DMS53 treated with DMSO at 0.1 percent for 48 hours (cell line): ENCODE data around the gene ATP6V1G3.
"Not testable (repeated sequence)": the region's sequence is repeated elsewhere in the genome, so short reads cannot be mapped to it uniquely, and the experiment has no call there.

Experiments used
- DNase-seq: peaks from one replicate; lab custom pipeline; 2025; ENCODE audit not compliant: unreplicated experiment; lab: John Stamatoyannopoulos, UW

ATP6V1G3 gene

DNA sequence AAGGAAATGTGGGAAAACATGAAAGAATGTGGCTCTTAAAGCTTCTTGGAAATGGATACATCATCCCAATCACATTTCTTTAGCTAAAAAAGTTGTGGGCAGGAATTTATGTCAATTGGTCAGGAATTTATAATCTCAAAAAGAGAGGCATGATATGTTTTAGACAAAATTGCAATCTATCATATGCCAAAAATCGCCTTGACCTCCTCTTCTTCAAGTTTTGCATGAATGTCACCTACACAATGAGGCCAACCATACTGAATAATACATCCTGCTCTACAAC, 42.4 kb downstream of the ATP6V1G3 start:
- no peak for DNase-seq

DNA sequence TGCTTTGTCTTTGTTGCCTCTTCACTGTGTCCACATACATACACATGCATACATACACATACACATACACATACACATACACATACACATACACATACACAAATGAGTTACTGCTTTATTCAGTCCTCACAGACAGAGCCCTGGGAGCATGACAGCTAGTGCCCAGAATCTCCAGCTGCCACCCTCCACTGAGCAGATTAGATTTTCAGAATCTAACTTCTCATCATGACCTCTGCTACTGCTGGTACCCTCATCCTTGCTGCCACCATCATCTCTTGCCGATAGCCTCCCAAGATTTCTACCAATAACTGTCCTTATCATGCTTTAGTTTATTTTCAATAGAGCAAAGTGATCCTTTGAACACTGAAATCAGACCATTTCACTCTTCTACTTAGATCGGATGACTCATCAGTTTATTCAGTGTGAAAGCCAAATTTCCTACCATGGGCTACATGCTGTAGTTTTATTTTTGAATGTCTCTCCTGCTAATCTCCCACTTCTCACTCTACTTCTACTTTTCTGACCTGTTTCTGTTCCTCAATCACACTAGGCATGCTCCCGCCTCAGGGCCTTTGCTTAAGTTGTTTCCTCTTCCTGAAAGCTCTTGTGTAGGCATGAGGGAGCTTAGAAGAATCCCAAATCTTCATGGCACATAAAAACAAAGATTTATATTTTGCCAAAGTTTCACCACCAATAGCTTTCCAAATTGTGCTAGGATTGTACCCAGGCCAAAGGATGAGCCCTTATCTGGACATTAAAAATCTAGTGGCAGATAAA, 43.0 kb downstream of the ATP6V1G3 start:
- no peak for DNase-seq

DNA sequence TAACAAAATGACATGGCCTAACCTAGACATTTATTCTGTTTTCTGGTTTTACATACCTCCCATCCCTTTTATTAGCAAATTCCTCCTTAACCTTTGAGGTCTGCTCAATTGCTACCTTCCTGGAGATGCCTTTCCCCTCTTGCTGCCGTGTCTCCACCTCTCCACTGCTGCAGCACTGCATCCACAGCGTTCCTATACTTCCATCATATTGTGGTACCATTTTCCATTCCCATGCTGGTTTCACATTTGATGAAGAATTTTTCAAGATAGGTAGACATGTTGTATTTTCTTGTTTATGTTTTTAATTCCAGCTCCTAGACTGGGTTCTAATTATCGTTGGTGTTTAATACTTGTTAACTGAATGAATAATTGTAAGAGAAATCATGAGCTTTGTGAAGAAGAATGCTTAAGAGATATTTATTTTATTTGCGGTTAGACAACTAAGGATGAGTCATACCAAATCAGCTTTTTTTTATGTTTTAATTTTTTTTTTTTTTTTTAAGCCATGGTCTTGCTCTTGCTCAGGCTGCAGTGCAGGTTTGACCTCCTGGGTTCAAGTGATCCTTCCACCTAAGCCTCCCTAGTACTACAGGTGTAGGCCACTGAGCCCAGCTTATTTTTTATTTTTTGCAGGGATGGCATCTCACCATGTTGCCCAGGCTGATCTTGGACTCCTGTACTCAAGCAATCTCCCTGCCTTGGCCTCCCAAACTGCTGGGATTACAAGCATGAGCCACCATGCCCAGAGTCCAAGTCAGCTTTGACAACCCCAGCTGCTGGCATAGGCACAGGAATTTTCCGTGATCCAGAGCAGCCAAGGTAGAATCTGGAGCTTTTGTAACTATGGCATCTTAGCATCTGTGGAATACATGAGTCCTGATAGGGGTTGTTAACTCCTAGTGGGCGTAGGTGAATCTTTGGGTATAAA, 44.0 kb downstream of the ATP6V1G3 start:
- DNase-seq, result peak; percentile 13

DNA sequence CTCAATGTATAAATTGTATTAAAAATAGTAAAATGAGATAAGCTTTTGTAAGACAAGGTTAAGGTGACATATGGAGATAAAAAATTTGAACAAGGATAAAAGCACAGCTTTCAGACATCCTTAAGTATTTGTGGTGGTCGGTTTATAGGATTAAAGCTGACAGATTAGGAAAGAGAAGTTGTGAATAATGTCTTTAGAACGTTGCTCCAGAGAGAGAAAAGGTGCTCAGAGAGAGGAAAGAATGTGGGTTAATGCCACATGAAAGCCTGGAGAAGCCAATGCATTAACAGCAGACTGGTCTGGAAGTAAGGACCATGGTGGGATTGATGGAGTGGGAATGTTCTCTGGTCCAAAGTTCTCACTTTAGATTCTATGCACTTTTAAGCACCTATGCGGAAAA, 44.8 kb downstream of the ATP6V1G3 start:
- no peak for DNase-seq

DNA sequence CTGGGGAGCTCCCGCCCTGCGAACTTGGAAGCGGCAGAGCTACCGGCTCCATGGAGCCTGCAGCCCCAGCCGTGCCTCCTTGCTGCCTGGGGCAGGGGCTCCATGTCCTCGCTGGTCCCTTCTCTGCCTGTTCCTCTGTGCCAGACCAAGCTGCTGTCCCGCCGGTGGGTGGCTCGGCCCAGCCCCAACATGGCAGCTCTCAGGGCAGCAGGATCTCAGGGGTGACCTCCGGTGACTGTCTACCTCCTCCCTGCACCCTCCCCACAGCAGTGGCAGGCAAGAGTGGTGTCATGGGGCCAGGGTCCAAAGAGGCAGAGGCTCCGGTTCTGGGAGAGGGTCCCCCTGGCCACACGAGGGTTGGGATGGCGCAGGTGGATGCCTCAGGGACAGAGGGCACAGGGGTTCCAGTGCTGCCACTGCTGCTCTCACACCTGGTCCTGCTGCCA, 45.8 kb downstream of the ATP6V1G3 start:
- DNase-seq, result no peak

DNA sequence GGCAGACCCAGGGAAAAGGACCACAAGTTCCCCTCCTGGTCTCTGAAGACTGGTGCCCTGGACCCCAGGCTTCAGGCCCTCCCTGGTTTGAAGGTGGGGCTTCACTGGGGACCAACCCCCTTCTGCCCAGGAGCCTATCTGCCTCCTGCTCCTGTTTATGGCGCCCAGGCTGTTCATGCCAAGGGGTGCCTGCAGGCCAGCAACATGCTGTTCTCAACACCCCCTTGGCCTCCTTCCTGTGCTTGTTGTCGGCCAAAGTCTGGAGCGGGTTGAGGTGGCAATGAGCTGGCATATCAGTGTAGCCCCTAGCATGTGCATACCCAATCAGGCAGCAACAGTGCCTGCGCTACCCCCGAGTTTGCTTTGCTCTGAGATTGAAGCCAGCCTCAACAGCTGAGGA, 46.3 kb downstream of the ATP6V1G3 start:
- DNase-seq, result no peak

DNA sequence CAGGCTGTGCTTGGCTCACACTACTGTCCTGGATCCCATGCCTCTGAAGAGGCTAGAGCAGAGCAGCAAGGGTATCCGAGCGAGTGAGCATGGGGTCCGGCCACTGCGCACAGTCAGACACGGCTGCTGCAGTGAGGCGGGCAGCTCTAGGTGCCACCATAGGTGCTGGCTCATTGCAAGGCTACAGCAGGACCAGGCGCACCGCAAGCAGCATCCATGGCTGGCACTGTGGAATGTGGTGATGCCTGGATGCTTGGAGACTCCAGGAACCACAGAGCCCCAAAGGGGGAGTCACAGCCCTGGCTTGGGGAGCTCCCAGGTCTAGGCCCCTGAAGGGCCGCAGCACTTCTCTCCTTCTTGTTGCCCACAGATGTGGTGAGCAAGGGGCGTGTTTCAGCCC, 47.2 kb downstream of the ATP6V1G3 start:
- DNase-seq, result no peak

DNA sequence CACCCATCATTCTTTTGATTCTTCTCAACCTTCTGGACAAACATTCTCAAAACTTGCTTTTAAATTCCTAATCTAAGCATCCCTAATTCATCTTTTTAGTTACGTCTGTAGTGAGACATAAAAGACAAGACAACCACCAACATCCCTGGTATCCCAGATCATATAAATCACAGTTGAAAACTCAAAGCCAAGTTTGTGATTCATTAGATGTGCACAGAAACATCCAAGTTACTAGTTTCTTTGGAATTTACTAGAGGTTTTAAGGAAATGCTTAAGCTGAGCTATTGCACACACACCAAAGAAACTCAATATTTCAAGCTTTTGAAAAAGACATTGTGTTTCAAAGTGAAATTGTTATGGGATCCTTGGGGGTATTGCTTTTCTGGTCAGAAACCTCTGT, 47.6 kb downstream of the ATP6V1G3 start:
- DNase-seq, result no peak

DNA sequence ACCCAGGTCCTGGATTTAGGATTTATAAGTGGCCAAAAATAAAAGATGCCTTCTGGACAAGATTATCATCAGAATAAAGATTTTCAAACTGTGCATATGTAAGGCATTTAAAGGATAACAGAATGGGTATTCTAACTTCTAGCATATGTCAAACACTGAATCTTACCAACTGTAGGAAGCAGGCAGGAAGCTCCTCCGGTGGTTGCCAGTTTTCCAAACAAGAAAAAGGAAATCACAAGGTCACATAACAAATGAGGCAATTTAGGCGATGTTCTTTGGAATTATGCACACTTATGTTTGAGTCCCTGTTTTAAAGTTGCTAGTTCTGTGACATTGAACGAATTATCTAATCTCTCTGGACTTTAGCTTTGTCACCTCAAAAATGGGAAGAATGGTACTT, 48.9 kb downstream of the ATP6V1G3 start:
- no peak for DNase-seq

DNA sequence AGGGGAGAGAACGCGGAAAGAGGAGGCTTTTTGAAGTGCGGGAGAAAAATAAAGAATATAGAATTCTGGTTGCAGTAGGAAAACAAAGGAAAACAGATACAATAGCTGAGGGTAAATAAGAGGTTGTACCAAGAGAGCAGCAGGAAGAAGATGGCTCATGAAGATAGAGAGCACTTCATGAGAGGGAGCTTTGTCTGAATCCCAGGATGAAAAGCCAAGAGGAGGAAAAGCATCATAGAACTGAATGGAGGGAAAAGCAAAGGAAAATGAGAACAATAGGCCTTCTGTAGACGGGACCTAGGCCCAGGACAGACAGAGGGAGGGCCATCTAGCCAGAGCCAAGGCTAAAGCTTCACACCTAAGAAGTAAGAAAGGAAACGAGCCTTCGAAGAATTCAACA, 49.5 kb downstream of the ATP6V1G3 start:
- DNase-seq, result no peak

DNA sequence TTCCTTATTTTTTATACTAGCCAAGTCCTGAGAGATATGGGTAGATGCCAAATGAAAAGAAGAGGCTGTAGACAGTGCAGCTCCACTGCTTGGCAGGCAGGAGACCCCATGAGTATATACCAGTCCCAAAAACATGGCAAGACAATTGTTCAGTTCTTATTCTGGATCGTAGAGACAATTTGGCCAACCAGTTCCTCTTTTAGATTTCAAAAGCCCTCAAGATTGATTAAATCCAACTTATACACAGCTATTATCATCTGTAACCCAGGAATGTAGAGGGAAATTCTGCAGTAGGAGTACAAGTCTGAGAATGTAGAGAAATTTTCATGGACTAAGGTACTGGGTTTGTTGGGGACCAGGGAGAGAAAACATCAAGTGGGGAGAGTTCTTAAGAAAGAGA, 50.3 kb downstream of the ATP6V1G3 start:
- no peak for DNase-seq

DNA sequence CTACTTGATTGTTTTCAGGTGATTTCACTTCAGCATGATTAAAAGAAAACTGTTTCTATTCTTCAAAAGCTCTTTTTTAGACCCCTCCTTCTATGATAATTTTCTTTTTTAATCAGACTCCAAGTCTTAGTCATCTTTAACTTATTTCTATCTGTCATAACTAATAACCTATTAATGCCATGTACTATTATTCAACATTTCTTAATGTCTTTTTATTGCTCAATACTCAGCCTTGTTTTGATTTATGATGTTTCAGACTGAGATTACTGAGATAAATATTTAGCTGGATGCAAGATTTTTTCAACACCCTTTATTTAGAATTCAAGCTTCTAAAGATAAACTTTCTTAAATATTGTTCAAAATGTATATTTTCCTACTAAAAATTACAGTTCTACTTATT, 53.6 kb downstream of the ATP6V1G3 start:
- DNase-seq, result no peak

DNA sequence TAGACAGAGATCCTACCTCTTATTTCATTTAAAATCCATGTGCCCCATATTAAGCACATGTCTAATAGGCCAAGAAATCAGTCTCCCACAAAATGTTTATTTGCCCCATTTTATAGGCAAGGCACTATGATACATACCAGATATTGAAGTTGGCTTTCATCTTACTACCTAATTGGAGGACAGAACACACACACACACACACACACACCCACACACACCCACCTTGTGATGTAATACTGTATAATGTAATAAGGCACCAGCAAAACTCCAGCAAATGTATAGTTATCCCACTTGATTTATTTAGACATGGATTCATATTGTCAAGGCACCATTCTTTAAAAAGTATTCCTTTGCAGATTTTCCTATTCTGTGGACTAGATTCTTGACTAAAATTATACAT, 56.8 kb downstream of the ATP6V1G3 start:
- DNase-seq, result no peak

DNA sequence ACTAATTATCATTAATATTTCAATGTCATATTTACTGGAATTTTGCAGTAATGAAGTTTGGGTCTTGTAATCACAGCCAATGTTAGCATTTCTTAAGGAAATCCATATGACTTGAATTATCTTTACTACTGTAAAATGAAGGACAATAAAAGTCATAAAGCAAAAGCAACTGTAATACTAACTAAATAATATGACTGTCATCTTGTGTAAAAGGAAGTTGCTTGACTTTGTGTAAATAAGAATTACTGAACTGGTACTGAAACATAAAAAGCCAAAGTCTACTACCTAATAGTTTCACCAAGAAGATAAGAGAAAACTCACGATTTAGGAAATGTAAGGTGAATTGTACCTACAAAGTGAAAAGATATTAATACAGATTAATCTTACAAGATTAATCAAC, 57.5 kb downstream of the ATP6V1G3 start:
- no peak for DNase-seq

DNA sequence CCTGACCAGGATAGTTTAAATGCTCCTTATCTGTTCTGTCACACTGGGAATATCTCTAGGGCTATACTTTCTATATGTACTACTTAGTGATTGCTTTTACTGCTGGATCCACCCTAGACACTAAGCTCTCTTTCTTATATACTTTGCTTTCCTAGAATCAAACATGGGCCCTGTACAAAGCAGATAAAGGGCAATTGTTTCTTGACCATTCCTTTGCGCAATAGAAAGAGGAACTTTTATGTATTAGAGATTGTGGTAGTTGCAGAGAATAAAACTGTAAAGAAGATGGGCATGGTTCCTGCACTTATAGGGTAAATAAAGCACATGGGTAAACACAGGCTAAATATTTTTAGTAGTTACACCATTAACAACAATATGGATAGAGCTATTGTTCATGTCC, 58.8 kb downstream of the ATP6V1G3 start:
- DNase-seq, result no peak

DNA sequence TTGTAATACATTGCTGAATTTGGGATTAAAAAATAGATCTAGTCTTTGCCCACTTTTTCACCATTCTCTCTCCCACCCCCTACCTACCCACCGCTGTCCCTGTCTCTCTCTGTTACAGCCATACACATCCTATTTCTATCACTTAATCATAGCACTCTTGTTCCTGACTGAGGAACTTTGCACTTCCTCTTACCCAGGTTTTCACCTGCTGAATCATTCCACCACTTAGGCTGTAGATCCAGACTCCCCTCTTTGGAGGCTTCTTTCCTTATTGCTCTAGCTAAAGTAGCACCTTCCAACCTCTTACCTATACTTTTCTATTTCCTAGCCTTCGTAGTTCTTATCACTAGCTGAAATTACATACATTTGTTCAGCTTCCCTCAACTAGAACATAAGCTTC, 59.6 kb downstream of the ATP6V1G3 start:
- no peak for DNase-seq

DNA sequence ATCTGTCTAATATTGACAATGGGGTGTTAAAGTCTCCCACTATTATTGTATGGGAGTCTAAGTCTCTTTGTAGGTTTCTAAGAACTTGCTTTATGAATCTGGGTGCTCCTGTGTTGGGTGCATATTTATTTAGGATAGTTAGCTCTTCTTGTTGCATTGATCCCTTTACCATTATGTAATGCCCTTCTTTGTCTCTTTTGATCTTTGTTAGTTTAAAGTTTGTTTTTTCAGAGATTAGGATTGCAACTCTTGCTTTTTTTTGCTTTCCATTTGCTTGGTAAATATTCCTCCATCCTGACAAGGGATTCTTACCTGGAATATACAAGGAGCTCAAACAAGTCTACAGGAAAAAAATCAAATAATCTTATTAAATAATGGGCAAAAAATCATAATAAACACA, 63.1 kb downstream of the ATP6V1G3 start:
- not testable (repeated sequence) for DNase-seq
